Stimulated activated CD8-positive, alpha-beta memory T cell treated with anti-CD3 and anti-CD28 coated beads, Interleukin-4, amount 100 ng/mL, for 4 hours (primary cell): ENCODE results near the gene SCNN1G.
A peak's percentile ranks its signal among the peaks of the same experiment; 100 is the strongest.

Source experiments
- DNase-seq, 2 donors: peaks; one replicate each; pipeline ENCODE4 v3.0.0-alpha.2; 2020; ENCODE audit warnings: low read depth in 2 of 2, low spot score in 1 of 2

SCNN1G gene

GRCh38 chr16:23149993-23150364 is 32.6 kb upstream of the SCNN1G start:
- no peak for DNase-seq

DNA sequence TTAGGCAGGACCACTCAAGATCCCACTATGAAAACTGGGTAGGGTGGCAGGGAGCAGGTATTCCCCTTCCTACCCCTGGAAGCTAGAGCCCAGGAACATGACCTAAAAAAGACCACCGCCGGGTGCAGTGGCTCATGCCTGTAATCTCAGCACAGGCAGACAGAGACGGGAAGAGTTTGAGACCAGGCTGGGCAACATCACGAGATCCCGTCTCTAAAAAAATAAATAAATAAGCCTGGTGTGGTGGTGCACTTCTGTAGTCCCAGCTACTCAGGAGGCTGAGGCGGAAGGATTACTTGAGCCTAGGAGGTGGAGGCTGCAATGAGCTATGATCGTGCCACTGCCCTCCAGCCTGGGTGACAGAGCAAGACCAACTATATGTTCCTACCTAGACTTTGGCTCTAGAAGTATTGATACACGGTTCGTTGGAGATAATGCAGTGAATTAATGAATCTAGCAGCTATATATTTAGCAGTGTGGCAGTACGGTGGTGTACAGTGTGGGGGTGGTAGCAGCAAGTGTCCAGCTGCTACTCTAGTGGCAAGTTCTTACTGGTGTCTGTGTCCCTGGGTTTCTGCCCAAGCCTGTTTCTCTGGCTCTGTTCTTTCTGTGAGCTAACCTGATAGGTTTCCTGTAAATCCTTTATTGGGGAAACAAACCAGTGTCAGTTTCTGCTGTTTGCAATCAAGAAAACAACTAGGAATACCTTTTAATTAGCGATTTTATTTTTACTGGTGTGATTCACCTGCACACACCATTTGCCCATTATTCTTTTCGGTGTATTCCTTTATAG is 30.0 kb upstream of the SCNN1G start:
- no peak for DNase-seq

DNA sequence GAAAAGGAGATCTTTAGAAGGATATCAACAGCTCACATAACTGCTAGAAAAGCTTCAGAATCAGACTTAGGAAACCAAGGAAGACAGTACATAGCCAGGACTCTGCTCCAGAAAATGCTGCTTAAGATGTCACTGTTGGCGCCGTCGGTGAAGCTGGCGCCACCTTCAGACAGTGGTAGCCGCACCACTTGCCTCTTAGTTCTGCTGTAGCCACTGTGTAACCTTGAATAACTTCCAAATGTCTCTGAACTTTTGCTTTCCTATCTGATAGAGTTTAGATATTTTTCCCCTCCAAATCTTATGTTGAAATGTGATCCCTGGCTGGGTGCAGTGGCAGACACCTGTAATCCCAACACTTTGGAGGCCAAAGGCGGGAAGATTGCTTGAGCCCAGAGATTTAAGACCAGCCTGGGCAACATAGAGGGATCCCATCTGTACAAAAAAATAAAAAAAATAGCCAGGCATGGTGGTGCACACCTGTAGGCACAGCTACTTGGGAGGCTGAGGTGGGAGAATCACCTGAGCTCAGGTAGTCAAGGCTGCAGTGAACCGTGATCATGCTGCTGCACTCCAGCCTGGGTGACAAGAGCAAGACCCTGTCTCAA is 27.0 kb upstream of the SCNN1G start:
- DNase-seq, result no peak

DNA sequence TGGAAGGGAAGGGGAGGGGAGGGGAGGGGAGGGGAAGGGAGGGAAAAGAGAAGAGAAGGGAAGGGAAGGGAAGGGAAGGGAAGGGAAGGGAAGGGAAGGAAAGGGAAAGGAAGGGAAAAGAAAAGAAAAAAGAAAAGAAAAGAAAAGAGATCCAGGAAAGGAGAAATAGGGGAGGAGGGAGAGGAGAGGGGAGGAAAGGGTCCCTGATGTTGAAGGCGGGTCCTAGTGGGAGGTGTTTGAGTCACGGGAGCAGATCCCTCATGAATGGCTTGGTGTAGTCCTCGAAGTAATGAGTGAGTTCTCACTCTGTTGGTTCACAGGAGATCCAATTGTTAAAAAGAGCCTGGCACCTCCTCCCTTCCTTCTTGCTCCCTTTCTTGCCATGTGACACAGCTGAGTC is 26.4 kb upstream of the SCNN1G start:
- DNase-seq, result no peak

DNA sequence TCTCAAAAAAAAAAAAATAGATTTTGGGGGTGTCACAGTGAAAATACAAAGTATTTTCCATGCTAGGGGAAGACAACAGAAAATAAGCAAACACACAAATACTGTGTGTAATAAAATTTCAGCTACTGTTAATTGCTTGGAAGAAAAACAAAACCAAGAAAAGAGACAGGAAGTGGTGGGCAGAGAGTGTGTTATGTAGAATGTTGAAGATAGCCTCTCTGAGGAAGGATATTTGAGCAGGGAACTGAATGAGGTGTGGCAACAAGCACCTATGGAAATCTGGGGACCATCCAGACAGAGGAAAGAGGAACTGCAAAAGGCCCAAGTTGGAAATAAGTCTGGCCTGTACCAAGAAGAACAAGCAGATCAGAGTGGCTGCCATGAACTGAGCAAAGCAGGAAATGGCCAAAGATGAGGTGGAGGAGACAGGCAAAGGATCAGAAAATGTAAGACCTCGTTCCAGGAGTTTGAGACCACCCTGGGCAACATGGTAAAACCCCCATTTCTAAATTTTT is 25.5 kb upstream of the SCNN1G start:
- DNase-seq, result no peak

DNA sequence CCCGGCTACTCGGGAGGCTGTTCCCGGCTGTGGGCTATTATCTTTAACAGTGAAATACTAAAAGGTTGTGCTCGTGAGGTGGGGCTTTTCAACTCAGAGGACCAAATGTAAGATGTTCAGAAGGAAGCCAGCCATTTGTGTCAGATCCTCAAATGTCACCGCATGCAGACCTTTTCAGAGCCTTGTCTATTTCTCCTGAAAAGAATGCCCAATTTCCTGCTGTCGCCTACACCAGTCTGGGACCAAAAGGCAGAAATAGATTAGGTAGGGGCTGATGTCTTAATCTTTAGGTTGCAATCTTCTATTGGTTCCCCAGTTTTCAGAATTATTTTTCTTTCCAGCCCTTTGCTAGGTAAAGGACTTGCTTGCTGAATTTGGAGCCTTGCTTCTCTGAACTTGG is 24.4 kb upstream of the SCNN1G start:
- no peak for DNase-seq

- no peak for DNase-seq
Measured at GRCh38 chr16:23160082-23160481, 22.5 kb upstream of the SCNN1G start.

DNA sequence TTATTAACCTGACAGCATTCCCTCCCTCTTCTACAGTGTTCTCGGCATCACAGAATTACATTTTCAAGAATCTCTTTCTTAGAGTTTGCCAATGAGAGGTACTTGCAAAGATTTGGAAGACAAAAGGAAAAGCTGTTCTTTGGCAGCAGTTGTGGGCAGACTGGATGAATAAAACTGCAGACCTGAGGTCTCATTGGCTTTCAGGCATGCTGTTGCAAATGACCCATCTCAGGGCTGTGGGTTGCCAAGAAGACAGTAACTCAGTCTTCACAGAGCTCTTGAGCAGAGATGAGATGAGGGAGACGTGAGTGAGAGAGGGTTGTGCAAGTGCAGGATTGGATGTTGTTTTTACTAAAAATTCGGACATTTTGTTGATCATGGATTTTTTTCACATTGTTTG is 22.0 kb upstream of the SCNN1G start:
- DNase-seq, result no peak

DNA sequence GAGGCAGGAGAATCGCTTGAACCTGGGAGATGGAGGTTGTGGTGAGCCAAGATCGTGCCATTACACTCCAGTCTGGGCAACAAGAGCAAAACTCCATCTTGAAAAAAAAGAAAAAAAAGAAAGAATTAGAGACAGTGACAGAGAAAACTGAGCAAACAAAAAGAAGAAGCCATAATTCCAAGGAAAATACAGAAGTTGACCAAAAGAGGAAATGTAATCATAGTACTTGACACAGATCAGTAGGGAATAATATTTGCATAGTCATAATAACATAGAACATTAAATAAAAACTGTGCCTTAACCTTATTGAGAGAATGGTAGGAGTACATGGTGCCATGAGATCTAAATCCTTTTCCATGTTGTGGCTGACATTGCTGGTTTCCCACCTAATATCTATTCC is 18.6 kb upstream of the SCNN1G start:
- no peak for DNase-seq

- no peak for DNase-seq
Measured at GRCh38 chr16:23164736-23165135, 17.8 kb upstream of the SCNN1G start.

DNA sequence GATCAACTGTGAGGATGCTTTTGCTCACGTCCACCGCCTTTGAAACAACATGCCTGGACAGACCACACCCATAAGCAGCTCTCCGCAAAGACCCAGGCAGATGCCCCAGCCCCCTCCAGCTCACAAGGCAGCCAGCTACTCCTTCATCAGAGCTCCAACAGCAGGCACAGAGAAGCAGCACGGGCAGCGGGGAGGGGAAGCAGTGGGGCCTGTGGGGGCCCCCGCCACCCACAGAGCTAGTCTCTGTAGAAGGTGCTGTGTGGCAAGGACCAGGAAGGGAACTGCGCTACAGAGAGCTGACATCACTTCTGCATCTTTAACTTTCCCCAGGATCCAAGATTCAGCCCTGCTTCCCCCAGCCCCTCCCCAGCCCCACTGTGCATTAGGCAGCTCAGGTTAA is 10.0 kb upstream of the SCNN1G start:
- no peak for DNase-seq

GRCh38 chr16:23172994-23173393 is 9.6 kb upstream of the SCNN1G start:
- no peak for DNase-seq

GRCh38 chr16:23174622-23175021 is 7.9 kb upstream of the SCNN1G start:
- DNase-seq, result no peak

DNA sequence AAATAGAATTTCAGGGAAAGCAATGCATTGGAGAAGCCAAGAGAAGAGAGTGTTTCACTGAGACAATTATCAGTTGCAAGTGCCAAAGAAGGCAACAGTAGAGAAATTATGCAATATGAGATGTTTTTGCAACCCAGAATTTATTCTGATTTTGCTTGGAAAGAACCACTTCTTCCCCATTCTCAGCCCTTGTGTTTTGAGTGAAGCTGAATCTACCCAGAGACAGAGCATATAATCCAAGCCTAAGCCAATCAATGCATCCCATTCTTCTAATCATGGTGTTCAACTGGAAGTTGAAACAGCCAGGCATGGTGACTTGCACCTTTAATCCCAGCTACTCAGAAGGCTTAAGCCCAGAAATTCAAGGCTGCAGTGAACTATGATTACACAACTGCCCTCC is 6.9 kb upstream of the SCNN1G start:
- DNase-seq, result no peak

GRCh38 chr16:23181506-23181905 is 1.0 kb upstream of the SCNN1G start:
- no peak for DNase-seq

- DNase-seq, result peak; percentile 11 to 12
Measured at GRCh38 chr16:23182206-23182678, 303 bp upstream of the SCNN1G start.

DNA sequence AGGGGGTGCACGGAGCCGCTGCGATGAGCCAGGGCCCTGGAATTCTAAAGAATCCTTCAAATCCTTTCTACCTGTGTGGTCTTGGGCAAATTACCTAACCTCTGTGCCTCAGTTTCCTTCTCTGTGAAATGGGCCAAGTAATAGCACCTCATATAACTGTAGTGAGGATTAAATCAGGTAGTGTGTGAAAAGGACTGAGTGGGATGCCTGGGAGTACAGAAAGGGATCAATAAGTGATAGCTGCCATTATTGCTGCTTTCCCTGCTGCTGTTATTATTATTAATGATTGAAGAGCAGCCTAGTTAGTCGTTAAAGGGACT is 958 bp downstream of the SCNN1G start:
- no peak for DNase-seq

GRCh38 chr16:23185656-23186055 is 3.1 kb downstream of the SCNN1G start:
- DNase-seq, result no peak

GRCh38 chr16:23186171-23186570 is 3.6 kb downstream of the SCNN1G start:
- no peak for DNase-seq

DNA sequence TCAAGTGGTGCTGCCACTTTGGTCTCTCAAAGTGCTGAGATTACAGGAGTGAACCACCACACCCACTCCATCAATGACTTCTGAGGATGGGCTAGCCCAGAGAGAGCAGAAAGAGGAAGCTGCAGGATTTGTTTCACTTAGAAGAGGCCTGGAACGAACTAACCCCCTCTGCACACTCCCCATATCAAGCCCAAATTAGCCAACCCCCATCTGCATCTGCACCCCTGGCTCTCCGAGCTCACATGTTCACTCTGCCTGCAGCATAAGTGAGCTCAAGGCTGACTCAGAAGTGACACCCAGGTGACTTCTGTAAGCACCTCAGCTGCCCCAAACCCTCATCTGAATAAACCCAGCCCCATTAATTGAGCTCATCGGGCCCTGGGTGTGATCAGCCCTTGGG is 4.8 kb downstream of the SCNN1G start:
- DNase-seq, result no peak

DNA sequence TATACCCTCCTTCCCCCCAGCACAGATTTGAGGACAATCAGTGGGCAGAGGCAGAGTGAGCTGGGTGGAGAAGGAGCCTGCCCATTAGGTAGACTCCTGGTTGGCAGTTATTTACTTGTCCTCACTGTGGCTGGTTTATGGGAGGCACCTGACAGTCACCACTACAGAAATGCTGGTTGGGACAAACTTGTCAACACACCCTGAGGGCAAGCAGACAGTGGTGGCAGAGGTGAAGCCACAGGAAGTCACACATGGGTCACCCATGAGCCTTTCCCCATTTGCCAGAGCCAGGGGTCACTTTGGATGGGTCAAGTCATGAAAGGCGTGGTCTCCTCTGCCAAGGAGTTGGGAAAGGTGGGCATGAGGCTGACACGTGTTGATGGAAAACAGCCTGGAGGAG is 6.4 kb downstream of the SCNN1G start:
- DNase-seq, result no peak

DNA sequence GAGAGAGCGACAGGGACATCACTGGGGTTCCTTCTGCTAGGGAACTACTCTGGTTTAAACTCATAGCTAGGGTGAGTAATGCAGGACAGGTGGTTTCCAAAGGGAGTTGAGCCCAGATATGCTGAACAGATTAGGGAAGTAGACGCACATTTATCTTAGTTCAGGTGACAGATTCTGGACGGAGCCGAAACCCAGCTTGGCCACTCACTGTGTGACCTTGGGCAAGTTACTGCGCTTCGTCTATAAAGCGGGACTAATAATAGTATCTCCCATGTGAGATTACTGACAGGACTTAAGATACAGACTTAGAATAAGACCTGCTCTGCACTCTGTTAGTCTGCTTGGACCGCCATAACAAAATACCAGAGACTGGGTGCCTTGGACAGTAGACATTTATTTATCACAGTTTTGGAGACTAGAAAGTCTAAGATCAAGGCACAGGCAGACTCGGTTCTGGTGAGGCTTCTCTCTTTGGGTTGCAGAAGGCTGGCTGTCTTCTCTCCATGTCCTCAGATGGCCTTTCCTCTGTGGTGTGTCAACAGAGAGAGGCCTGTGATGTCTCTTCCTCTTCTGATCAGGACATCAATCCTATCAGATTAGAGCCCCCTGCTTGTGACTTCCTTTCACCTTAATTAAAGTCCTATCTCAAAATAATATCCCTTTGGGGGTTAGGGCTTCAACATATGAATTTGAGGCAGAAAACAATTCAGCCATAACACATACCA is 12.1 kb downstream of the SCNN1G start:
- no peak for DNase-seq
